Neural progenitor cell (in vitro differentiated cells): ENCODE data around the gene NRROS. TPM values are rescaled to one million over a fixed set of nuclear protein-coding genes. Genes with fewer than 3 reads are reported as not detected.
A peak's percentile ranks its signal among the peaks of the same experiment; 100 is the strongest.

Experiments
- DNase-seq: peaks from one replicate; pipeline ENCODE4 v3.0.0-alpha.2; 2016; ENCODE audit warnings: low spot score
- H2AFZ ChIP-seq: fragments of 200-600 bp; sonication (generic); replicated peaks from 2 replicates; pipeline ENCODE4 v1.6.1; 2016; ENCODE audit warnings: antibody characterized with exemption
- H3F3A ChIP-seq: fragments of 200-600 bp; sonication (generic); 2 replicates; pipeline ENCODE4 v1.6.1; 2016; ENCODE audit warnings: antibody characterized with exemption, low read depth
- H3K27ac ChIP-seq: fragments of 200-600 bp; sonication (generic); 2 replicates; pipeline ENCODE4 v1.5.1; 2016; ENCODE audit warnings: mild to moderate bottlenecking
- H3K27me3 ChIP-seq: fragments of 200-600 bp; sonication (generic); 2 replicates; pipeline ENCODE4 v1.6.1; 2016; ENCODE audit warnings: mild to moderate bottlenecking, moderate library complexity
- H3K36me3 ChIP-seq: fragments of 200-600 bp; sonication (generic); 2 replicates; pipeline ENCODE4 v1.5.1; 2016
- H3K4me1 ChIP-seq: fragments of 200-600 bp; sonication (generic); 2 replicates; pipeline ENCODE4 v1.6.1; 2016; ENCODE audit warnings: mixed run types
- H3K4me2 ChIP-seq: fragments of 200-600 bp; sonication (generic); 2 replicates; pipeline ENCODE4 v1.6.1; 2016
- H3K4me3 ChIP-seq: fragments of 200-600 bp; sonication (generic); 2 replicates; pipeline ENCODE4 v1.5.1; 2016
- H3K79me2 ChIP-seq: fragments of 200-600 bp; sonication (generic); 2 replicates; pipeline ENCODE4 v1.6.1; 2016; ENCODE audit warnings: low read depth
- H3K9ac ChIP-seq: fragments of 200-600 bp; sonication (generic); 2 replicates; pipeline ENCODE4 v1.6.1; 2016
- H3K9me3 ChIP-seq: fragments of 200-600 bp; sonication (generic); 2 replicates; pipeline ENCODE4 v1.5.1; 2016; ENCODE audit warnings: low read depth
- H4K20me1 ChIP-seq: fragments of 200-600 bp; sonication (generic); 2 replicates; pipeline ENCODE4 v1.6.1; 2016; ENCODE audit warnings: low read depth
- H3K27ac Mint-ChIP-seq: 3 replicates; pipeline ENCODE4 v1.8.0; 2021; ENCODE audit warnings: mixed read lengths
- H3K27me3 Mint-ChIP-seq: 2 replicates; pipeline ENCODE4 v1.8.0; 2022; ENCODE audit warnings: low read depth, mild to moderate bottlenecking, inconsistent platforms, moderate library complexity, mixed read lengths; ENCODE audit not compliant: insufficient read depth
- H3K36me3 Mint-ChIP-seq: 3 replicates; pipeline ENCODE4 v1.8.0; 2021; ENCODE audit warnings: mixed read lengths
- H3K4me1 Mint-ChIP-seq: 3 replicates; pipeline ENCODE4 v1.8.0; 2021; ENCODE audit warnings: mixed read lengths
- H3K4me3 Mint-ChIP-seq: 3 replicates; pipeline ENCODE4 v1.8.0; 2021; ENCODE audit warnings: mild to moderate bottlenecking, moderate library complexity, mixed read lengths
- H3K9me3 Mint-ChIP-seq: 3 replicates; pipeline ENCODE4 v1.8.0; 2020; ENCODE audit warnings: mixed read lengths
- CTCF ChIP-seq: fragments of 200-600 bp; sonication (generic); IDR thresholded peaks from 2 replicates; pipeline ENCODE4 v1.5.1; 2017; ENCODE audit warnings: antibody characterized with exemption, mild to moderate bottlenecking
- EZH2 ChIP-seq: fragments of 200-600 bp; sonication (generic); IDR thresholded peaks from 2 replicates; pipeline ENCODE4 v1.6.1; 2017; ENCODE audit warnings: antibody characterized with exemption, mild to moderate bottlenecking, moderate library complexity
- EZH2phosphoT487 ChIP-seq: fragments of 200-600 bp; sonication (generic); IDR thresholded peaks from 2 replicates; pipeline ENCODE4 v1.6.1; 2017; ENCODE audit warnings: antibody characterized with exemption
- total RNA-seq: library from RNA; depleted of rRNA; stranded (reverse); fragments of >200 nt; gene quantifications from 2 replicates; pipeline ENCODE4 v1.2.3, GENCODE V29; 2015; ENCODE audit warnings: low replicate concordance

The NRROS gene
- total RNA-seq, 1 donor from 2014 or later, result 0.58 TPM

- Histone ChIP-seq H3K4me1 (peaks cover 27% of the 10 kb centered on the region), H3K4me3 (peak overlapping the region; percentile 41), H4K20me1 (no peaks in the 10 kb centered on the region), H3K9me3 (no peaks in the 10 kb centered on the region), H3K27ac (peak overlapping the region; percentile 96), H2AFZ (no peak overlapping the region), H3K79me2 (no peaks in the 10 kb centered on the region), H3K27me3 (no peaks in the 10 kb centered on the region), H3K4me2 (peak overlapping the region; percentile 74), H3K36me3 (no peaks in the 10 kb centered on the region), H3K9ac (peak overlapping the region; percentile 9), H3F3A (peaks cover 43% of the 10 kb centered on the region)
- H3K4me1 Mint-ChIP-seq, result peaks cover 46% of the 10 kb centered on the region
- TF ChIP-seq EZH2phosphoT487, result no peak
- TF ChIP-seq EZH2, result no peak
- TF ChIP-seq CTCF, result no peak
- no peak for DNase-seq
- H3K27me3 Mint-ChIP-seq, result peaks cover 13% of the 10 kb centered on the region
- H3K9me3 Mint-ChIP-seq, result no peaks in the 10 kb centered on the region
- no peaks in the 10 kb centered on the region for H3K36me3 Mint-ChIP-seq
- H3K27ac Mint-ChIP-seq, result peak overlapping the region; percentile 87
- peak overlapping the region; percentile 86 for H3K4me3 Mint-ChIP-seq
Observed at GRCh38 chr3:196631682-196632045, 7.8 kb upstream of the NRROS start.

GRCh38 chr3:196632046-196632751, 7.3 kb upstream of the NRROS start:
- H3K27me3 Mint-ChIP-seq, result peaks cover 13% of the 10 kb centered on the region
- peak overlapping the region; percentile 87 for H3K27ac Mint-ChIP-seq
- peaks cover 39% of the 10 kb centered on the region for H3F3A ChIP-seq

GRCh38 chr3:196633555-196634151, 5.8 kb upstream of the NRROS start:
- H3K36me3 Mint-ChIP-seq, result no peaks in the 10 kb centered on the region

More at GRCh38 chr3:196632046-196632751, 7.3 kb upstream of the NRROS start:
- peak; percentile 95 for DNase-seq
- H2AFZ ChIP-seq, result no peak overlapping the region
- H3K4me2 ChIP-seq, result peak overlapping the region; percentile 74
- Mint-ChIP-seq H3K9me3 (no peaks in the 10 kb centered on the region), H3K4me3 (peak overlapping the region; percentile 86), H3K36me3 (no peaks in the 10 kb centered on the region), H3K4me1 (peaks cover 42% of the 10 kb centered on the region)
- H3K9ac ChIP-seq, result peak overlapping the region; percentile 22
- TF ChIP-seq CTCF (no peak), EZH2 (no peak), EZH2phosphoT487 (peak; percentile 5)
- peaks cover 25% of the 10 kb centered on the region for H3K4me1 ChIP-seq
- no peaks in the 10 kb centered on the region for H3K27me3 ChIP-seq
- H4K20me1 ChIP-seq, result no peaks in the 10 kb centered on the region
- H3K9me3 ChIP-seq, result no peaks in the 10 kb centered on the region
- peak overlapping the region; percentile 96 for H3K27ac ChIP-seq
- peak overlapping the region; percentile 41 for H3K4me3 ChIP-seq
- no peaks in the 10 kb centered on the region for H3K79me2 ChIP-seq
- no peaks in the 10 kb centered on the region for H3K36me3 ChIP-seq

More at GRCh38 chr3:196633555-196634151, 5.8 kb upstream of the NRROS start:
- Mint-ChIP-seq H3K27me3 (peaks cover 11% of the 10 kb centered on the region), H3K4me3 (peak overlapping the region; percentile 86), H3K27ac (peak overlapping the region; percentile 78), H3K4me1 (peaks cover 35% of the 10 kb centered on the region), H3K9me3 (no peaks in the 10 kb centered on the region)
- DNase-seq, result no peak
- TF ChIP-seq EZH2 (no peak), CTCF (no peak), EZH2phosphoT487 (no peak)
- no peaks in the 10 kb centered on the region for H3K79me2 ChIP-seq
- no peaks in the 10 kb centered on the region for H4K20me1 ChIP-seq
- peaks cover 39% of the 10 kb centered on the region for H3F3A ChIP-seq
- H3K27ac ChIP-seq, result peak overlapping the region; percentile 96
- peaks cover 22% of the 10 kb centered on the region for H3K4me1 ChIP-seq
- H3K4me2 ChIP-seq, result peak overlapping the region; percentile 74
- no peak overlapping the region for H2AFZ ChIP-seq
- no peaks in the 10 kb centered on the region for H3K36me3 ChIP-seq
- no peaks in the 10 kb centered on the region for H3K9me3 ChIP-seq
- no peak overlapping the region for H3K9ac ChIP-seq
- H3K27me3 ChIP-seq, result peaks cover 8% of the 10 kb centered on the region
- H3K4me3 ChIP-seq, result no peak overlapping the region
